Gastroesophageal sphincter (tissue), 3 donors: ENCODE measurements around the gene RHBDF1.

Experiments used
- POLR2A ChIP-seq, 2 donors: fragments of 450-650 bp; IDR thresholded peaks; one replicate each; pipeline ENCODE4 v1.6.1; 2017; ENCODE audit warnings: antibody characterized with exemption in 2 of 2, mild to moderate bottlenecking in 2 of 2, moderate library complexity in 1 of 2
- POLR2AphosphoS5 ChIP-seq: sonication (generic); formaldehyde crosslinking; IDR thresholded peaks from one replicate; pipeline ENCODE4 v1.6.1; 2017; ENCODE audit warnings: antibody characterized with exemption
- TF ChIP-seq, protein P1 (sequence below), 4 experiments: fragments of 200-600 bp in 2 of 4; fragments of 450-650 bp in 2 of 4; sonication (generic) in 1 of 4; IDR thresholded peaks; one replicate each; pipeline ENCODE4 v1.5.1; 2017 to 2019; ENCODE audit warnings: antibody characterized with exemption in 4 of 4, mild to moderate bottlenecking in 2 of 4, moderate library complexity in 2 of 4

DNA sequence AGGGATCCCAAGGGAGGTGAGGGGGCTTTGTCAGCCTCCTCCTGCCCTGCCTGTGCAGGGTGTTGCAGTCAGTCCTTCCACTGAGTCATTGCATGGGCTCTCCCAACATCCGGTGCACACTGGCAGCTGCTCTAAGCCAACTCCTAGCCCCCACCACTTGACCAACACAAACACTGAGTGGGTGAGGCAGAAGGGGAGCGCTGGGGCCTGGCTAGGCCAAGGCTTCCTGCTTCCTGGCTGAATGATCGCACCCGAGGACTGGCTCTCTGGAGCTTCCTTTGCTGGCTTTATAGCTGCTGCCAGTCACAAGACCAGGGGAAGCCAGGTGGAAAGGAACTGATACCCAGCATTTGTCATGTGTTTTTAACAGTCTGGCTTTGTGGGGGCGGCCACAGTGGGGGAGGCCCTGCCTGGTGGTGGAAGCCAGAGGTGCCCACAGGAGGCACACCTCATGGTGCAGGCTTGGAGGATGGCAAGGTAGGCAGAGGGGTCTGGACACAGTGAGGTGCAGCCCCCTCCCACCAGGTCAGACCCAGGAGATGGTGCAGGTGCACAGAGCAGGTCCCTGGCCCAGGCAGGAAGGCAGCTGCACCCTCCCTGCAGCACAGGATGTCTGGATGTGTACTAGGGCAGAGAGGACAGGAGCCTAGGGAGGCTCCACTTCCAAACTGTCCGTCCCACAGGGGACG is 12.4 kb upstream of the RHBDF1 start:
- TF ChIP-seq, protein P1, sequence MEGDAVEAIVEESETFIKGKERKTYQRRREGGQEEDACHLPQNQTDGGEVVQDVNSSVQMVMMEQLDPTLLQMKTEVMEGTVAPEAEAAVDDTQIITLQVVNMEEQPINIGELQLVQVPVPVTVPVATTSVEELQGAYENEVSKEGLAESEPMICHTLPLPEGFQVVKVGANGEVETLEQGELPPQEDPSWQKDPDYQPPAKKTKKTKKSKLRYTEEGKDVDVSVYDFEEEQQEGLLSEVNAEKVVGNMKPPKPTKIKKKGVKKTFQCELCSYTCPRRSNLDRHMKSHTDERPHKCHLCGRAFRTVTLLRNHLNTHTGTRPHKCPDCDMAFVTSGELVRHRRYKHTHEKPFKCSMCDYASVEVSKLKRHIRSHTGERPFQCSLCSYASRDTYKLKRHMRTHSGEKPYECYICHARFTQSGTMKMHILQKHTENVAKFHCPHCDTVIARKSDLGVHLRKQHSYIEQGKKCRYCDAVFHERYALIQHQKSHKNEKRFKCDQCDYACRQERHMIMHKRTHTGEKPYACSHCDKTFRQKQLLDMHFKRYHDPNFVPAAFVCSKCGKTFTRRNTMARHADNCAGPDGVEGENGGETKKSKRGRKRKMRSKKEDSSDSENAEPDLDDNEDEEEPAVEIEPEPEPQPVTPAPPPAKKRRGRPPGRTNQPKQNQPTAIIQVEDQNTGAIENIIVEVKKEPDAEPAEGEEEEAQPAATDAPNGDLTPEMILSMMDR (IDR thresholded peaks at IDR 0.05), result no peak
- no peak for TF ChIP-seq POLR2A (IDR thresholded peaks at IDR 0.05)
- TF ChIP-seq POLR2AphosphoS5, result peak; percentile 57
